ENCODE measurements around the gene SNN. TPM values are rescaled to one million over a fixed set of nuclear protein-coding genes. Genes with fewer than 3 reads are reported as not detected.

The SNN gene
- total RNA-seq, 1 donor from 2014 or later: 47.2 TPM

GRCh38 chr16:11727796-11728543, 59.7 kb downstream of the SNN start:
- DNase-seq (ENCODE audit: low spot score): no peak

Other genes with a start within 250 kb of the SNN start
- 191 TPM for gene LITAF, start 81.5 kb upstream of the SNN start, total RNA-seq
- 51.9 TPM for gene TXNDC11, start 74.4 kb downstream of the SNN start, total RNA-seq
- gene ZC3H7A, start 128.8 kb downstream of the SNN start, total RNA-seq: 57.1 TPM
- 200 TPM for gene RSL1D1, start 183.1 kb downstream of the SNN start, total RNA-seq
- gene GSPT1, start 247.5 kb downstream of the SNN start, total RNA-seq: 138 TPM

Measured in mesenteric fat pad (tissue), 1 donor.